ENCODE measurements around the gene CD200. TPM values are rescaled to one million over a fixed set of nuclear protein-coding genes. Genes with fewer than 3 reads are reported as not detected.

CD200 gene, protein sequence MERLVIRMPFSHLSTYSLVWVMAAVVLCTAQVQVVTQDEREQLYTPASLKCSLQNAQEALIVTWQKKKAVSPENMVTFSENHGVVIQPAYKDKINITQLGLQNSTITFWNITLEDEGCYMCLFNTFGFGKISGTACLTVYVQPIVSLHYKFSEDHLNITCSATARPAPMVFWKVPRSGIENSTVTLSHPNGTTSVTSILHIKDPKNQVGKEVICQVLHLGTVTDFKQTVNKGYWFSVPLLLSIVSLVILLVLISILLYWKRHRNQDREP
- not detected in 2 replicates for total RNA-seq (2014; rRNA removed; shearing (Covaris generic); ENCODE audit: low replicate concordance)

DNA sequence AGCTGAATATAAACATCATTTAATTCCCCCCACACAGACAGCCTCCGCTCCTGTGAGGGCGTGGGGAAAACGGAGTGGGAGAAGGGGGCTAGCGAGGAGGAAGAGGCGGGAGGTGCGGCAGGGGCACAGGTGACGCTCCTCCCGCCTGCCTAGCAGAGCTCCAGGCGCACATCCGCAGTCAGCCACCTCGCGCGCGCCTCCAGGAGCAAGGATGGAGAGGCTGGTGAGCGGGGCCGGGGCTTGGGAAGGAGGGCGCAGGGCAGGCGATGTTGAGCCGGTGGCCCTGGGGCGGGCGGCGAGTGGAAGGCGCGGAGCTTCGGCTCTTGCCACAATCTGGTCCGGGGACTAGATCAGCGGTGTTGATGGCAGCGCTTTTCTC, at the start of gene CD200:
Gene CD200 (plus strand): TSS at position 155 of the 379 bp plus-strand sequence. CDS start 57 bp downstream, at position 212.
- peak within 1 kb of the TSS; percentile 27; the same call in 1 of the 2 replicates for H3K4me3 ChIP-seq (ENCODE audit: low read length)
- H3K4me1 ChIP-seq (ENCODE audit: low read length), result no peaks in the 10 kb centered on the region
- no peaks in the 10 kb centered on the region for H3K9me3 ChIP-seq (ENCODE audit: low read length)
- peak within 1 kb of the TSS; percentile 27 for H3K4me2 ChIP-seq (ENCODE audit: low read depth, low read length, poor library complexity, severe bottlenecking)
- DNase-seq, result no peak
- H2AFZ ChIP-seq (ENCODE audit: low read length), result 0 out of 2 replicates have a peak within 1 kb of the TSS, but pooled peaks have one; percentile 27
- H3K27ac ChIP-seq (ENCODE audit: low read length), result no peak within 1 kb of the TSS
- no peaks in the 10 kb centered on the region for H3K27me3 ChIP-seq (ENCODE audit: low read length)
- H3K79me2 ChIP-seq (ENCODE audit: low read length), result no peaks in the 10 kb centered on the region
- no peak within 1 kb of the TSS for H3K9ac ChIP-seq (ENCODE audit: low read length)
- no peaks in the 10 kb centered on the region for H3K9me2 ChIP-seq (replicated peaks; ENCODE audit: insufficient read depth, low read length)
- H3K36me3 ChIP-seq (ENCODE audit: insufficient read depth, low read length), result no peaks in the 10 kb centered on the region
- no peaks in the 10 kb centered on the region for H4K20me1 ChIP-seq (ENCODE audit: insufficient read depth, low read depth, low read length)

DNA sequence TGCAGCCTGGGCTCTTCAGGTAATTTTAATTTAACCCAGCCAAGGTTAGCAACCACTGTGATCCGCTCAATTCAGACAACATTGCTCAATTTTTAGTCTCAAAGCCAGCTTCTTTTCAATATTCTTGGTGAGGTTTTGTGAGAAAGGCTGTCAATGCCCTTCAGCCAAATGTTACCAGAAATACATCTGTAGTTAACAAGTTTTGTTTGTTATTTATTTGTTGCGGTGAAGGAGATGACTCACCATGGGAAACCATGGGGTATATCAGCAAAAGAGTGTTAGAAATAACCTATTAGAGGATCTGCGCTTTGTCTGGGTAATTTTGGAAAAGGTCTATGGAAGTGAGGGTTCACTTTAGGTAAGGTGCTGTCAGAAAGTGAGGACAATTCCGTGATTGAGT, 43.9 kb upstream of the CD200 start:
- Histone ChIP-seq H3K79me2 (ENCODE audit: low read length) (no peaks in the 10 kb centered on the region), H3K36me3 (ENCODE audit: insufficient read depth, low read length) (no peaks in the 10 kb centered on the region), H3K9ac (ENCODE audit: low read length) (no peak overlapping the region), H3K27ac (ENCODE audit: low read length) (no peak overlapping the region), H3K4me2 (ENCODE audit: low read depth, low read length, poor library complexity, severe bottlenecking) (no peak overlapping the region), H3K9me2 (replicated peaks; ENCODE audit: insufficient read depth, low read length) (no peaks in the 10 kb centered on the region), H3K4me1 (ENCODE audit: low read length) (peaks cover 9% of the 10 kb centered on the region), H3K4me3 (ENCODE audit: low read length) (no peak overlapping the region), H3K9me3 (ENCODE audit: low read length) (no peaks in the 10 kb centered on the region), H4K20me1 (ENCODE audit: insufficient read depth, low read depth, low read length) (no peaks in the 10 kb centered on the region), H3K27me3 (ENCODE audit: low read length) (no peaks in the 10 kb centered on the region), H2AFZ (ENCODE audit: low read length) (no peak overlapping the region)
- DNase-seq, result no peak

DNA sequence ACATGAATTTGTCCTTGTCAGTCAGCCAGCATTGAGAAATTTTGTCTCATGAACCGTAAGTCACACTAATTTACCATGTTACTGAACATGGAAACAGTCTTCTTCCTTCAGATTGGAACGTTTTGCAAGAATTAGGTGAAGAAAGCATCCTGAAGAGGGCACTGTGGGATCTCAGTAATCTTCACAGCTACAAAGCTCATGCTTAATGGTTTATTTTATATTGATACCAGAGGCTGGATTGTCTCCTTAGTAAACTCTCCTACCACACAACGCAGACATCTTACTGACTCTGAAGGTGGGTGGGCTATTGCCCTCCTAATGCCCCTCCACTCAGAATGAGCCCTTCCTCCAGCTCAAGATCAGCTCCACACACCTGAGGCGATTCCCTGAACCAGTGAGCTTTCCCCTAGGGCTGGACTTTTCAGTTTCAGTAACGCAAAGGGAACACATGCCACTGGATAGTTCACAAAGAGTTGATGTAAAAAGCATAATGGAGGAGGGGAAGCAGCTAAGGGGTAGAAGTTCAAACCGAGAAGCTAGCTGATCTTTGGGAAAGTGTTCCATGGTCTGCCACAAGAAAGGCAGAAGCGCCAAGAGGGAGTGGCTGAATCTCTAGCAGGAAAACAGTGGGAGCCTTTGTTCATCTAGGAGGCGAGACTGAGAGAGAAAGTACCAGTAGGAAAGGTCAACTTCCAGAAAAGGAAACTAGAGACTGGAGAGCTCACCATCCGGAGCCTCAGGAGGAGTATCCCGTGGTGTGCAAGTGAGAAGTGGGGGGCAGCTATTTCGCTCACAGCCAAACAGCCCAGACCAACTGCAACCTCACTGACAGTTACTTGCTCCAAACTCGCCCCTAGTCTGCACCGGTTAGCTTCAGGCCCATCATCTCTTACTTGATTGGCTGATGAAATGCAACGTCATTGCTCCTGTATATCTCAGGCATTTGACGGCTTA, 39.3 kb upstream of the CD200 start, which contains the start of gene SLC9C1:
Gene SLC9C1 (minus strand): TSS at position 849 of the 954 bp plus-strand sequence. CDS start 7,425 bp downstream, outside the sequence.
- H4K20me1 ChIP-seq (ENCODE audit: insufficient read depth, low read depth, low read length), result no peaks in the 10 kb centered on the region
- H3K9ac ChIP-seq (ENCODE audit: low read length), result peak within 1 kb of the TSS; percentile 61
- peak; percentile 82 for DNase-seq
- H3K9me3 ChIP-seq (ENCODE audit: low read length), result no peaks in the 10 kb centered on the region
- H3K27me3 ChIP-seq (ENCODE audit: low read length), result no peaks in the 10 kb centered on the region
- peak within 1 kb of the TSS; percentile 76 for H3K4me2 ChIP-seq (ENCODE audit: low read depth, low read length, poor library complexity, severe bottlenecking)
- H3K79me2 ChIP-seq (ENCODE audit: low read length), result no peaks in the 10 kb centered on the region
- peaks cover 40% of the 10 kb centered on the region for H3K4me1 ChIP-seq (ENCODE audit: low read length)
- H3K4me3 ChIP-seq (ENCODE audit: low read length), result peak within 1 kb of the TSS; percentile 68
- no peaks in the 10 kb centered on the region for H3K36me3 ChIP-seq (ENCODE audit: insufficient read depth, low read length)
- no peaks in the 10 kb centered on the region for H3K9me2 ChIP-seq (replicated peaks; ENCODE audit: insufficient read depth, low read length)
- H2AFZ ChIP-seq (ENCODE audit: low read length), result peak within 1 kb of the TSS; percentile 82
- peak within 1 kb of the TSS; percentile 43 for H3K27ac ChIP-seq (ENCODE audit: low read length)

DNA sequence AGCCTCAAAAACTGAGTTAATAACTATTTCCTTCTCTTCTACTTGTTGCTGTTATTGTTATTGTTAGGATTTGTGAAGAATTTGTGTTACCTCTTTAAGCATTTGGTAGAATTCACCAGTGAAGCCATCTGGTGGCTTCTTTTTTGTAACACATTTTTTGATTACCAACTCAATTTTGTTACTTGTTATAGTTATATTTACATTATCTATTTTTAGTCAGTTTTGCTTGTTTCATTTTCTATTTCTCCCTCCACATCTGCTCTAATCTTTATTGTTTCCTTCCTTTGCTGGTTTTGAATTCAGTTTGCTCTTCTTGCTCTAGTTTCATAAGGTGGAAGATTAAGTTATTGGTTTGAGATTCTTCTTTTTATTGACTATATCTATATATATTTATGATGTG, 35.2 kb upstream of the CD200 start:
- no peaks in the 10 kb centered on the region for H3K27me3 ChIP-seq (ENCODE audit: low read length)
- 0 out of 2 replicates have a peak overlapping the region, but pooled peaks have one; percentile 19 for H3K4me3 ChIP-seq (ENCODE audit: low read length)
- peak overlapping the region; percentile 70 for H3K27ac ChIP-seq (ENCODE audit: low read length)
- H3K36me3 ChIP-seq (ENCODE audit: insufficient read depth, low read length), result no peaks in the 10 kb centered on the region
- no peaks in the 10 kb centered on the region for H3K79me2 ChIP-seq (ENCODE audit: low read length)
- DNase-seq, result no peak
- H4K20me1 ChIP-seq (ENCODE audit: insufficient read depth, low read depth, low read length), result no peaks in the 10 kb centered on the region
- no peaks in the 10 kb centered on the region for H3K9me3 ChIP-seq (ENCODE audit: low read length)
- no peaks in the 10 kb centered on the region for H3K9me2 ChIP-seq (replicated peaks; ENCODE audit: insufficient read depth, low read length)
- H3K4me1 ChIP-seq (ENCODE audit: low read length), result peaks cover 41% of the 10 kb centered on the region
- H3K4me2 ChIP-seq (ENCODE audit: low read depth, low read length, poor library complexity, severe bottlenecking), result peak overlapping the region; percentile 48
- H2AFZ ChIP-seq (ENCODE audit: low read length), result peak overlapping the region; percentile 79
- H3K9ac ChIP-seq (ENCODE audit: low read length), result peak overlapping the region; percentile 11

DNA sequence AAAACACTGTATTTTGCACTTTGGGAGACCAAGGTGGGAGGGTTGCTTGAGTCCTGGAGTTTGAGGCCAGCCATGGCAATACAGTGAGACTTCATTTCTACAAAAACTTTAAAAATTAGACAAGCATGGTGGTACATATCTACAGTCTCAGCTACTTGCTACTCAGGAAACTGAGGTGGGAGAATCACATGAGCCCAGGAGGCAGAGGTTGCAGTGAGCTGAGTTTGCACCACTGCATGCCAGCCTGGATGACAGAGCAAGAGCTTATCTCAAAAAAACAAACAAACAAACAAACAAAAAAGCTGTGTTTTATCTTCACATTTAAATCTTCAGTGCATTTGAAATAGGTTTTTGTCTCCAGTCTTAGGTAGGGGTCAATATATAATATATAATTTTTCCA, 34.2 kb upstream of the CD200 start:
- Histone ChIP-seq H3K79me2 (ENCODE audit: low read length) (no peaks in the 10 kb centered on the region), H3K4me3 (ENCODE audit: low read length) (no peak overlapping the region), H3K9me3 (ENCODE audit: low read length) (no peaks in the 10 kb centered on the region), H3K4me1 (ENCODE audit: low read length) (peaks cover 42% of the 10 kb centered on the region), H3K9ac (ENCODE audit: low read length) (no peak overlapping the region), H3K4me2 (ENCODE audit: low read depth, low read length, poor library complexity, severe bottlenecking) (no peak overlapping the region), H3K36me3 (ENCODE audit: insufficient read depth, low read length) (no peaks in the 10 kb centered on the region), H3K9me2 (replicated peaks; ENCODE audit: insufficient read depth, low read length) (no peaks in the 10 kb centered on the region), H3K27ac (ENCODE audit: low read length) (no peak overlapping the region), H4K20me1 (ENCODE audit: insufficient read depth, low read depth, low read length) (no peaks in the 10 kb centered on the region), H2AFZ (ENCODE audit: low read length) (peak overlapping the region; percentile 23; the same call in 1 of the 2 replicates), H3K27me3 (ENCODE audit: low read length) (no peaks in the 10 kb centered on the region)
- DNase-seq, result no peak

DNA sequence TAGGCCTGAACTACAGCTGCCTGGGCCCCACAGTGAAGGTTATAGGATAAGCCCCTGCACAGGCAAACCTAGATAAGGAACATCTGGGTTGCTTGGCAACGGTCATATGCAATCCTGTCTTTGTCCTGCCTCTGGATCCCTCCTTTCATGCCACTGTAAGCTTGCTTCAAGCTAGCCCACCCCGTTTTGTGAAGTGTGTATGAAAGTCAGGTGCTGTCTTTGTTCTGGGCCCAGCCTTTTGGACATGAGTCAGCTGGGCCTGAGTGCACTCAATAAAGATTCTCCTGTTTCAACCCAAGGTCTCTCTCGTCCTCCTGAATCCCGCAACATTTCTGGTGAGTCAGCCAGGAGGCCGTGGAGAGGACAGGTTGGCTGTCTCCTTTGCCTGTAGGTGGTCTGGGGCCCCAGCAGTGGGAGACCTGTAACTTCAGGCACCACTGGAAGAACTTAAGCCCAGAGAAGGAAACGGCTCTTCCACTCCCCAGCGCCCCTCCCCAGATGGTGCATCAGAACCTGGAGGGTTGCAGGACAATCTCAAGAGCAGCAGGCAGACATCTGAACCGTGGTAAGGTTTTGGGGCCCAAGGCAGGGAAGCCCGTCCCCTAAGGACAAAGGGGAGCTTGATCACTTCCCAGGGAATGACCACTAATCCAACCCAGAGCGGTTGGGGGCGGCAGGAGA, 30.7 kb upstream of the CD200 start:
- Histone ChIP-seq H3K27ac (ENCODE audit: low read length) (no peak overlapping the region), H3K4me3 (ENCODE audit: low read length) (no peak overlapping the region), H3K27me3 (ENCODE audit: low read length) (no peaks in the 10 kb centered on the region), H4K20me1 (ENCODE audit: insufficient read depth, low read depth, low read length) (no peaks in the 10 kb centered on the region), H3K36me3 (ENCODE audit: insufficient read depth, low read length) (no peaks in the 10 kb centered on the region), H2AFZ (ENCODE audit: low read length) (0 out of 2 replicates have a peak overlapping the region, but pooled peaks have one; percentile 15), H3K9me3 (ENCODE audit: low read length) (no peaks in the 10 kb centered on the region), H3K9ac (ENCODE audit: low read length) (no peak overlapping the region), H3K79me2 (ENCODE audit: low read length) (no peaks in the 10 kb centered on the region), H3K4me1 (ENCODE audit: low read length) (peaks cover 28% of the 10 kb centered on the region), H3K9me2 (replicated peaks; ENCODE audit: insufficient read depth, low read length) (no peaks in the 10 kb centered on the region), H3K4me2 (ENCODE audit: low read depth, low read length, poor library complexity, severe bottlenecking) (no peak overlapping the region)
- DNase-seq, result no peak

DNA sequence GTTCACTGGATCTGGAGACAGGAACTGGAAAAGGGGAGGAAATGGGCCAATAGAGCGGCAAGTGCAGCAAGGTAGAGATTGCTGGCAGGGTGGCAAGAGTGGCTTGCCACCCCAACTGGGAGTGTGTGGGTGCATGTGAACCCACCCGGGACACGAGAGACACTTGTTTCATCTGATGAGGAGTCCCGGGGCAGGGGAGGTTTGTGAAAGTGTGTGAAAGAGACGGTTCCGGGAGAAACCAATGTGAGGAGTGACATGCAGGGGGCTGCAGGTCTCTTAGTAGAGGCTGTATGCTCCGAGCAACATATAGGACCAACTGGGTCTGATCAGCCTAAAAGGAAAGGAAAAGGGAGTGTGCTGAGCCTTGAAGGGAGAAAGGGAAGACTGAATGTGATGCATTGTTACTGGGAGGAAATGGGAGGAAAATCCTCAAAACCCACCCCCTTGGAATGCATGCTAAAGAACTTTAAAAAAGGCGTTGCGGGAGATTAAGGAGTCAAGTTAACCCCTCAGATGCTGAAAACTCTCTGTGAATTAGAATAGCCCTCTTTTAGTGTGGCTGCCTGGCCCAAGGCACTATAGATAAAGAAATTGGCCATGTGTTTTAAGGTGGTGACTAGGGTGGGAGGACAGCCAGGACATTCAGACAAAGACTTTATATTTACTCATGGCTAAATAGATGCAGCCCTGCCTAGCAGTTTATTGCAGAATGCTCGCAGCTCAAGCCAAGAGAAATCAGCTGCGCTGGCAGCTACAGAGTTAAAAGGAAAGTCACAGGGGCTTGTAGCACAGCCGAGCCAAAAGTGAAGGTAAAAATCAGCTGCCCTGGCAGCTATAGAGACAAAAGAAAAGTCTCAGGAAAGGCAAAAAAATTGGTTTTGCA, 29.8 kb upstream of the CD200 start:
- Histone ChIP-seq H3K27me3 (ENCODE audit: low read length) (no peaks in the 10 kb centered on the region), H3K79me2 (ENCODE audit: low read length) (no peaks in the 10 kb centered on the region), H3K9ac (ENCODE audit: low read length) (peak overlapping the region; percentile 53), H3K4me2 (ENCODE audit: low read depth, low read length, poor library complexity, severe bottlenecking) (peak overlapping the region; percentile 52), H4K20me1 (ENCODE audit: insufficient read depth, low read depth, low read length) (no peaks in the 10 kb centered on the region), H3K4me1 (ENCODE audit: low read length) (peaks cover 20% of the 10 kb centered on the region), H3K4me3 (ENCODE audit: low read length) (peak overlapping the region; percentile 32; the same call in 1 of the 2 replicates), H2AFZ (ENCODE audit: low read length) (peak overlapping the region; percentile 90), H3K27ac (ENCODE audit: low read length) (no peak overlapping the region), H3K9me3 (ENCODE audit: low read length) (no peaks in the 10 kb centered on the region), H3K36me3 (ENCODE audit: insufficient read depth, low read length) (no peaks in the 10 kb centered on the region), H3K9me2 (replicated peaks; ENCODE audit: insufficient read depth, low read length) (no peaks in the 10 kb centered on the region)
- no peak for DNase-seq
